ENCODE data around the gene ELL2. TPM values are rescaled to one million over a fixed set of nuclear protein-coding genes. Genes with fewer than 3 reads are reported as not detected.

ELL2 gene
- total and polyA plus RNA-seq, 9 of the 15 experiments (the other 6 are each of a cell fraction or from before 2014, with no cell fraction given): 4.3 to 18.3 (median 14.5) TPM

DNA sequence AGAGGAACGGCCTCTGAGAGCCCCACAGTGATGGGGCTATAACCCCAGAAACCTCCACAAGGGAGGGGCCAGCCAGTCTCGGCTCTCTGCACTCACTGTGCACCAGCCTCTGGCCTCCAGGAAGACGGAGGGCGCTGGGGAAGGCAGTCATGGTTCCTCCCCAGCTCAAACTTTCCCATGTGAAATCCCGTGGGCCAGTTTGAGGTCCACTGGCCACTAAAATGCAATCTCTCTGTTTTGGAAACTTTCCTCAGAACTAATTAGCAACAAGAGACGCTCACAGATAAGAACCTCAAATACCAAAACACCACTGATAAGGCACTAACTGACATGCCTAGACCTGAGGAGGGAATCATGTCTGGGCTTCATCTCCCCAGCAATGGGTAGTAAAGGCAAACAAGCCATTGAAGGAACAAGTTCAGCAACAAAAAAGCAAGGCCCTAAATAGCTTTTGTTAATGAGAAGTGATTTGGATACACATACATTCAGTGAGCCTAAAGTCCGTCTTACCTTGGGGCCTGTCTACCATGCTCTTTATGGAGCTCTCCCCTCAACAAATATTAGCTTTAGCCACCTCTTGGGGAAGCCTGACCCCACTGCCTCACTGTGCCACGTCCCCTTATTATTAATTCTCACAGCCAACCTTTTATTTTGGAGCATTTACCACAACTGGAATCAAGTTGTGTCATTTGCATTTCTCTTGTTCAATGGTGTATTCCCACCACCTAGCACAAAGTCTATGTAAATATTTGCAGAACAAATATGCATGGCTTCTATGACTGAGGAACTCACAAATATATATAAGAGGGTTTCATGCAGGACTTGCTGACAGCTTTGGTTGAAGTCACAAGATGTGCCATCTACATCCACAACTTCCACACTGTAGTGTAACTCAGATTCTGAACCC is 83.0 kb downstream of the ELL2 start (continued):
- TF ChIP-seq ZNF561 (CRISPR knock-in tag; conservative IDR thresholded peaks at IDR 0.05) (no peak), ARID4B (CRISPR knock-in tag; IDR thresholded peaks at IDR 0.05) (no peak), SMARCA4 (IDR thresholded peaks at IDR 0.05) (peak; percentile 49; the same call in 1 of the 2 replicates), TCF3 (CRISPR knock-in tag; IDR thresholded peaks at IDR 0.05) (peak; percentile 39; the same call in 1 of the 2 replicates), SMARCE1 (IDR thresholded peaks at IDR 0.05) (peak; percentile 77; the same call in 1 of the 2 replicates), ZNF77 (CRISPR knock-in tag; IDR thresholded peaks at IDR 0.05) (no peak), SRSF3 (IDR thresholded peaks at IDR 0.05; ENCODE audit: insufficient read depth, low read length) (no peak), ZFP30 (CRISPR knock-in tag; IDR thresholded peaks at IDR 0.05; ENCODE audit: borderline replicate concordance) (no peak), ZBTB43 (CRISPR knock-in tag; IDR thresholded peaks at IDR 0.05) (no peak), RUNX1 (IDR thresholded peaks at IDR 0.05; ENCODE audit: low read depth) (no peak), NFIC (IDR thresholded peaks at IDR 0.05) (no peak), NR2F6 (CRISPR knock-in tag; IDR thresholded peaks at IDR 0.05) (no peak), MITF (IDR thresholded peaks at IDR 0.05) (no peak), MEIS2 (IDR thresholded peaks at IDR 0.05; ENCODE audit: partially characterized antibody) (no peak), PRMT5 (CRISPR knock-in tag; IDR thresholded peaks at IDR 0.05) (no peak), SMAD4 (CRISPR knock-in tag; conservative IDR thresholded peaks at IDR 0.05) (0 out of 2 replicates have a peak, but pooled peaks have one; percentile 23), NFRKB (IDR thresholded peaks at IDR 0.05; ENCODE audit: low read depth) (no peak), HMBOX1 (IDR thresholded peaks at IDR 0.05) (peak; percentile 55; the same call in 1 of the 2 replicates), GATA2 (CRISPR knock-in tag; IDR thresholded peaks at IDR 0.05) (no peak)

Data from K562 (cell line).